BLaER1 treated with 17β-estradiol and CSF1 and Interleukin-3, amounts not matched to agents 10 nM and 100 nM (cell line): ENCODE measurements around the gene MYL3.
A peak's percentile ranks its signal among the peaks of the same experiment; 100 is the strongest.
"Not testable (repeated sequence)": the region's sequence is repeated elsewhere in the genome, so short reads cannot be mapped to it uniquely, and the experiment has no call there.

Experiments used
- H3K27ac ChIP-seq, 11 experiments: shearing (Covaris generic); formaldehyde crosslinking; 2 replicates each; pipeline ENCODE4 v1.8.1; 2022
- H3K27me3 ChIP-seq, 11 experiments: shearing (Covaris generic); formaldehyde crosslinking; 2 replicates each; pipeline ENCODE4 v1.8.1; 2022
- H3K36me3 ChIP-seq, 11 experiments: shearing (Covaris generic); formaldehyde crosslinking; 2 replicates each; pipeline ENCODE4 v1.8.1; 2022
- H3K4me1 ChIP-seq, 10 experiments: shearing (Covaris generic); formaldehyde crosslinking; 2 replicates each; pipeline ENCODE4 v1.8.1; 2022
- H3K4me2 ChIP-seq, 11 experiments: shearing (Covaris generic); formaldehyde crosslinking; 2 replicates each; pipeline ENCODE4 v1.8.1; 2022
- H3K4me3 ChIP-seq, 10 experiments: shearing (Covaris generic); formaldehyde crosslinking; 2 replicates each; pipeline ENCODE4 v1.8.1; 2022
- H3K9ac ChIP-seq, 11 experiments: shearing (Covaris generic); formaldehyde crosslinking; 2 replicates each; pipeline ENCODE4 v1.8.1; 2022
- H3K9me3 ChIP-seq, 11 experiments: shearing (Covaris generic); formaldehyde crosslinking; replicated peaks in 1 of 11; 2 replicates each; pipeline ENCODE4 v1.8.1; 2022
- H4K20me1 ChIP-seq, 11 experiments: shearing (Covaris generic); formaldehyde crosslinking; 2 replicates each; pipeline ENCODE4 v1.8.1; 2022
- Cebpa-rat ChIP-seq, 11 experiments: shearing (Covaris generic); IDR thresholded peaks; 2 replicates each; pipeline ENCODE4 v1.8.1; 2022

Gene MYL3

DNA sequence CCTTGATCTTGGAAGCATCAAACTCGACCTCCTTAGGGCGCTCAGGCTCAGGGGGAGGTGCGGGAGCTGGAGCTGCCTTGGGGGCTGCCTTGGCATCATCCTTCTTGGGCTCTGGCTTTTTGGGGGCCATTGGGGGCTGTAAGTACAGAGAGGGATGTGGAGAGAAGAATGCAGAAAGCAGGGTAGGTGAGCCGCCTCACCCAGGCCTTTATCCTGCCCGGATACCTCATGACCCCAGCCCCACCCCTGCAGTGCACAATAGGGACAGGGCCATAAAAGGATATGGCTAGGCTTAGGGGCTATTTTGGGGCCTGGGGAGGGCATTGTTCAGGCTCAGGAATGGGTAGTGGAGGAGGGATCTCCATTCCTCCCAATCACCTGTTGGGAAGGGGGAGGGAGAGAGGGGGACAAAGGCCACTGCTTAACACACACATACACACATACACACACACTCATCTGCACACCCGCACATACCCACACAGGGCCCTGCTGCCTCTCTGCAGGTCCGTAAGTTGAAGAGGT, at the start of gene MYL3:
Gene MYL3 (minus strand): TSS at position 184 of the 522 bp plus-strand sequence. CDS start 54 bp downstream, at position 130.
- Histone ChIP-seq H3K4me1 (peaks cover 7 to 63% (median 44%) of the 10 kb centered on the region in 10 experiments; a peak in 19 of 20 replicates), H4K20me1 (no peaks in the 10 kb centered on the region; a peak in 1 of 22 replicates), H3K9ac (peak within 1 kb of the TSS in 3 of 11 experiments; percentile 2 to 29 (median 24); a peak in 3 of 22 replicates), H3K4me2 (peak within 1 kb of the TSS in 9 of 11 experiments; percentile 50 to 80 (median 71); a peak in 17 of 22 replicates), H3K4me3 (no peak within 1 kb of the TSS), H3K27me3 (no peaks in the 10 kb centered on the region), H3K27ac (peak within 1 kb of the TSS in 4 of 11 experiments; percentile 13 to 52 (median 28); a peak in 3 of 22 replicates), H3K9me3 (no peaks in the 10 kb centered on the region), H3K36me3 (no peaks in the 10 kb centered on the region)
- TF ChIP-seq Cebpa-rat (IDR thresholded peaks at IDR 0.05): no peak

GRCh38 chr3:46912986-46913385, 49.7 kb upstream of the MYL3 start:
- Histone ChIP-seq H3K4me2 (no peak overlapping the region), H3K4me3 (no peak overlapping the region), H3K27ac (no peak overlapping the region), H4K20me1 (peaks cover 0 to 33% (median 0%) of the 10 kb centered on the region in 11 experiments; a peak in 7 of 22 replicates), H3K27me3 (no peaks in the 10 kb centered on the region), H3K36me3 (peaks cover 16 to 40% (median 28%) of the 10 kb centered on the region in 11 experiments), H3K9ac (no peak overlapping the region), H3K9me3 (peaks cover 0 to 8% (median 4%) of the 10 kb centered on the region in 11 experiments; a peak in 16 of 22 replicates), H3K4me1 (peaks cover 13 to 25% (median 23%) of the 10 kb centered on the region in 10 experiments; a peak in 19 of 20 replicates)
- no peak for TF ChIP-seq Cebpa-rat (IDR thresholded peaks at IDR 0.05)

DNA sequence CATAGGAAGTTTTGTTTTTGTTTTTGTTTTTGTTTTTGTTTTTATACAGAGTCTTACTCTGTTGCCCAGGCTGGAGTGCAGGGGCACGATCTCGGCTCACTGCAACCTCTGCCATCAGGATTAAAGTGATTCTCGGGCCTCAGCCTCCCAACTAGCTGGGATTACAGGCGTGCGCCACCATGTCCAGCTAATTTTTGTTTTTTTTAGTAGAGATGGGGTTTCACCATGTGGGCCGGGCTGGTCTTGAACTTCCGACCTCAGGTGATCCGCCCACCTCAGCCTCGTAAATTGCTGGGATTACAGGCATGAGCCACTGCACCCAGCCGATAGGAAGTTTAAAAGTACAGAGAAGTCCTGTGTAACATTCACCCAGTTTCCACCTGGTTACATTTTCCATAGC, 47.7 kb upstream of the MYL3 start:
- not testable (repeated sequence) for H3K9me3 ChIP-seq, H3K27me3 ChIP-seq, H3K4me2 ChIP-seq, H3K27ac ChIP-seq, H3K9ac ChIP-seq, H3K4me3 ChIP-seq
- Histone ChIP-seq H4K20me1 (peaks cover 0 to 33% (median 0%) of the 10 kb centered on the region in 11 experiments; a peak in 7 of 22 replicates), H3K36me3 (peaks cover 0 to 19% (median 8%) of the 10 kb centered on the region in 11 experiments; a peak in 9 of 22 replicates), H3K4me1 (peaks cover 13 to 25% (median 23%) of the 10 kb centered on the region in 10 experiments; a peak in 19 of 20 replicates)

DNA sequence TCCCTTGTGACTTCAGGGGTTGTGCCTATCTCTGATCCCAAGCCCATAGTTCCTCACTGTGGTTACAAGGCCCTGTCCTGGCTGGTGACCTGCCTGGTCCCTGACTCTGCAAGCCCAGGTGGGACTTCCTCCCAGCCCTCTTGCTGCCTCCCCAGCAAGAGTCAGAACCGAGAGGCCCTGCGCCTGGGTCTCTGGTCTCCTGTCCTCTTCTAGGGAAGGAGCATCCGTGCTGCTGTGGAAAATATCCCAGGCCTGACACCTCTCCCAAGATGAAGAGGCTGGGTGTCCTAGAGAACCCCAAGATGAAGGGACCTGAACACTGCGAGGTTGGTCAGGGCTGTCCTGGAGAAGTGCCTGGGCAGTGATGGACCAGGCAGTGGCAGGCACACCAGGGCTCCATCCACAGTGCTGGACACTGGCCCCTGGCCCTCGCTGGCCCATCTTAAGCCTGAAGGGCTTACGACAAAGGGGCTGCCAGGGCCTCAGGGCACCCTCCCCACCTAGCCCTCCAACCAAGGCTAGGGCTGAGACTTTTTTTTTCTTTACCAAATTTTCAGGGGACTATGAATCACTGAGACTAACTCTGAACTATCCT, 47.0 kb upstream of the MYL3 start:
- Histone ChIP-seq H3K9me3 (no peaks in the 10 kb centered on the region), H3K9ac (peak overlapping the region in 7 of 11 experiments; percentile 19 to 67 (median 34); a peak in 11 of 22 replicates), H3K27ac (peak overlapping the region in 7 of 11 experiments; percentile 25 to 62 (median 48); a peak in 12 of 22 replicates), H4K20me1 (peaks cover 0 to 29% (median 0%) of the 10 kb centered on the region in 11 experiments; a peak in 7 of 22 replicates), H3K4me3 (no peak overlapping the region), H3K4me1 (peaks cover 13 to 25% (median 23%) of the 10 kb centered on the region in 10 experiments; a peak in 19 of 20 replicates), H3K36me3 (peaks cover 0 to 13% (median 2%) of the 10 kb centered on the region in 11 experiments; a peak in 4 of 22 replicates), H3K4me2 (peak overlapping the region; percentile 45 to 80 (median 55); a peak in 20 of 22 replicates), H3K27me3 (no peaks in the 10 kb centered on the region)
- TF ChIP-seq Cebpa-rat (IDR thresholded peaks at IDR 0.05): no peak

DNA sequence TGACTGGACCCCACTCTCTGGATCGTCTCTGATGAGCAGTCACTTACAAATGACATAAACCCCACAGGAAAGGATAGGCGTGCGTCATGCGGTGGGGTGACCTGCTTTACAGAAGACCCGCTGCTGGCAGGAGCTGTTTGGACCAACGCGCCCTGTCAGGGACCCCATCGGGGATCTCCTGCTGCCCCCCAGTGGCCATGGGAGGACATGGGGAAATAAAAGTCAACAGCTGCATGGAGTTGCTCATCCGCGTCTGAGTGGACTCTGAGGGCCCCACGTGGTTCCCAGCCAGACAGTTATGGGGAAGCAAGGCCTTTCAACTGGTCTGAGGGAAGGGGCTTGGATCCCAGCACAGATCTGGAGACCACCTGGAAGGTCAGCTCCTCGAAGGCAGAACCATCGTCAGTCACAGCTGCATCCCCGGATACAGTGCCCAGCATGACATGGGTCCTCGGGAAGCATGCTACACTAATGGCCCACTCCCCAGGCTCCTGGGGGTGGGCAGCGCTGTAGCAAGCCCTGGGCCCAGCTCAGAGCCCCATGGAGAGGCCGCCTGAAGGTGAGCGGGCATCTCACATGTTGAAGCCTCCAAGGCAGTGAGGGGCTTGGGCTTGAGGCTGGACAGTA, 46.4 kb upstream of the MYL3 start:
- peaks cover 13 to 29% (median 24%) of the 10 kb centered on the region in 10 experiments; a peak in 19 of 20 replicates for H3K4me1 ChIP-seq
- peaks cover 0 to 8% (median 0%) of the 10 kb centered on the region in 11 experiments; a peak in 2 of 22 replicates for H3K36me3 ChIP-seq
- H3K9me3 ChIP-seq: no peaks in the 10 kb centered on the region
- no peaks in the 10 kb centered on the region for H3K27me3 ChIP-seq
- no peak for TF ChIP-seq Cebpa-rat (IDR thresholded peaks at IDR 0.05)
- H3K4me3 ChIP-seq: no peak overlapping the region
- peak overlapping the region; percentile 45 to 80 (median 55) for H3K4me2 ChIP-seq
- peaks cover 0 to 28% (median 0%) of the 10 kb centered on the region in 11 experiments; a peak in 7 of 22 replicates for H4K20me1 ChIP-seq
- peak overlapping the region in 7 of 11 experiments; percentile 19 to 67 (median 34); a peak in 11 of 22 replicates for H3K9ac ChIP-seq
- peak overlapping the region in 7 of 11 experiments; percentile 25 to 62 (median 48); a peak in 12 of 22 replicates for H3K27ac ChIP-seq

DNA sequence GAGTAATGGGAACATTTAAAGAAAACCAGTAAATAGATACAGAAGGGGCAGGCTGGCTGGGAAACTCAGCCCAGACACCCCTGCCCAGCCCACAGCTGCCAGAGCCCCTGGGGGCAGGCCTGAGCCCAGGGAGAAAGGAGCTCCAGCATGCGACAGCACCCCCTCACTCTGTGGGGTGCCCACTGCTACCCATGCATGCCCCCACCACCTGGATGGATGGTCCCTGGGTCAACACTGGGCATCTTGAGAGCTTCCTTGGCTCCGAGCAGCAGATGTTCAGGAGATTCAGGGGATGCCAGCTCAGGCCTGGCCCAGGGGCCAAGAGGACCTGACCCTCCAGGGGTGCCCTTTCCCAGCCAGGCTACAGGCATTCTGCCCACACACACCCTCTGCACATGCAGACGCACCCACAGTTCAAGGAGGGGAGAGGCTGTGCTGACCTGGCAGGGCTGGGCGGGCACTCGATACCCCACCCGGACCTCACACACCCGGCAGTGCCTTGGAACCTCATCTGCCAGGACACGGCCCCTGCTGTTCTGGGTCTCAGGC, 45.8 kb upstream of the MYL3 start:
- peak overlapping the region; percentile 43 to 80 (median 55); a peak in 21 of 22 replicates for H3K4me2 ChIP-seq
- H4K20me1 ChIP-seq: peaks cover 0 to 33% (median 0%) of the 10 kb centered on the region in 11 experiments; a peak in 7 of 22 replicates
- no peak for TF ChIP-seq Cebpa-rat (IDR thresholded peaks at IDR 0.05)
- H3K9ac ChIP-seq: peak overlapping the region in 7 of 11 experiments; percentile 3 to 67 (median 10); a peak in 5 of 22 replicates
- H3K27ac ChIP-seq: peak overlapping the region in 2 of 11 experiments; percentile 18 to 62; a peak in 3 of 22 replicates
- no peak overlapping the region for H3K4me3 ChIP-seq
- peaks cover 17 to 35% (median 28%) of the 10 kb centered on the region in 10 experiments for H3K4me1 ChIP-seq
- no peaks in the 10 kb centered on the region for H3K9me3 ChIP-seq
- H3K36me3 ChIP-seq: peaks cover 0 to 7% (median 0%) of the 10 kb centered on the region in 11 experiments; a peak in 2 of 22 replicates
- H3K27me3 ChIP-seq: no peaks in the 10 kb centered on the region

DNA sequence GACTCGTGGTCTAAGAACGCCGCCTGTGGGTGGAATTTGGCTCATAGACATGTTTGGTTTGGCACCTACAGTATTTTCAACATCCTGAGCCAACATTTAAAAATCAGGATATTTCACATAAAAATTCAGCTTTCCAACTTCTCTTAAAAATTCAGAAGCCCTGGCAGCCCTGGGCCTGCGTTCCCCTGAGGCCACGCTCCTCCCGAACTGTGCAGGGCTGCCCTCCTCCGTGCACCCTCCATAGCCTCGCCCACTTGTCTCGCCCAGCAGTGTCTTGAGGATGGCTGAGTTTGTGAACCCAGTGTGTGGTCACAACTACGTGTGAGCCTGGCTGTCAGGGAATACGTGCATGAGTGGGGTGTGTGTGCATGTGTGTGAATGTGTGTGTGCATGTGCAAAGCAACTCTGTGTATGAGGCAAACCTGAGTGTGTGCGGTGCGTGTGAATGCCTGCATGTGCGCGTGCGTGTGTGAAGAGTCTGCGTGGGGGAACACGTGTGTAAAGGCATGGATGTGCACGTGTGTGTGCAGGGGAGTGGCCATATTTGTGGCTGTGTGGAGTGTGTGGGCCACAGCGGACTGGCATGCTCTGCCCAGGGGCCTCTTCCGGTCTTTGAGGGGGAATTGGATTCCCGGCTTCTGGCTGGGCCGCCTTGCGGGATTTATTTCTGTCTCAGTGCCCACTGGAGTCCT, 45.2 kb upstream of the MYL3 start:
- H3K27ac ChIP-seq: peak overlapping the region in 1 of 11 experiments; percentile 62; a peak in 1 of 22 replicates

DNA sequence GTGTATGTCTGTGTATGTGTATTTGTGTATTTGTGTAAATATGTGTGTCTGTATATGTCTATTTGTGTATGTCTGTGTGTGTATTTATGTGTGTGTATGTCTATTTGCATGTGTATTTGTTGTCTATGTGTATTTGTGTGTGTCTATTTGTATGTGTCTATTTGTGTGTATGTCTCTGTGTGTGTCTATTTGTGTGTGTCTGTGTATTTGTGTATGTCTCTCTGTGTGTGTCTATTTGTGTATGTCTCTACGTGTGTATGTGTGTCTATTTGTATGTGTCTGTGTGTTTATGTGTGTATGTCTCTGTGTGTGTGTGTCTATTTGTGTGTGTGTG, 44.7 kb upstream of the MYL3 start:
- no peak for TF ChIP-seq Cebpa-rat (IDR thresholded peaks at IDR 0.05)
- H4K20me1 ChIP-seq: peaks cover 0 to 31% (median 0%) of the 10 kb centered on the region in 11 experiments; a peak in 7 of 22 replicates
- H3K4me3 ChIP-seq: no peak overlapping the region
- peaks cover 0 to 4% (median 0%) of the 10 kb centered on the region in 11 experiments; a peak in 1 of 22 replicates for H3K36me3 ChIP-seq
- no peak overlapping the region for H3K4me2 ChIP-seq
- H3K27me3 ChIP-seq: no peaks in the 10 kb centered on the region
- H3K4me1 ChIP-seq: peaks cover 26 to 46% (median 38%) of the 10 kb centered on the region in 10 experiments
- no peak overlapping the region for H3K9ac ChIP-seq
- no peaks in the 10 kb centered on the region for H3K9me3 ChIP-seq
- H3K27ac ChIP-seq: no peak overlapping the region

More for the DNA sequence above, 45.2 kb upstream of the MYL3 start:
- no peaks in the 10 kb centered on the region for H3K9me3 ChIP-seq
- no peak overlapping the region for H3K4me3 ChIP-seq
- H3K4me2 ChIP-seq: peak overlapping the region in 9 of 11 experiments; percentile 43 to 78 (median 55); a peak in 12 of 22 replicates
- H3K36me3 ChIP-seq: peaks cover 0 to 5% (median 0%) of the 10 kb centered on the region in 11 experiments; a peak in 1 of 22 replicates
- TF ChIP-seq Cebpa-rat (IDR thresholded peaks at IDR 0.05): no peak
- H3K9ac ChIP-seq: peak overlapping the region in 3 of 11 experiments; percentile 3 to 67 (median 9); a peak in 1 of 22 replicates
- H4K20me1 ChIP-seq: peaks cover 0 to 31% (median 0%) of the 10 kb centered on the region in 11 experiments; a peak in 7 of 22 replicates
- peaks cover 21 to 41% (median 34%) of the 10 kb centered on the region in 10 experiments for H3K4me1 ChIP-seq
- no peaks in the 10 kb centered on the region for H3K27me3 ChIP-seq
